ENCODE results near the gene LRP1-AS.
A peak's percentile ranks its signal among the peaks of the same experiment; 100 is the strongest.

The LRP1-AS gene

DNA sequence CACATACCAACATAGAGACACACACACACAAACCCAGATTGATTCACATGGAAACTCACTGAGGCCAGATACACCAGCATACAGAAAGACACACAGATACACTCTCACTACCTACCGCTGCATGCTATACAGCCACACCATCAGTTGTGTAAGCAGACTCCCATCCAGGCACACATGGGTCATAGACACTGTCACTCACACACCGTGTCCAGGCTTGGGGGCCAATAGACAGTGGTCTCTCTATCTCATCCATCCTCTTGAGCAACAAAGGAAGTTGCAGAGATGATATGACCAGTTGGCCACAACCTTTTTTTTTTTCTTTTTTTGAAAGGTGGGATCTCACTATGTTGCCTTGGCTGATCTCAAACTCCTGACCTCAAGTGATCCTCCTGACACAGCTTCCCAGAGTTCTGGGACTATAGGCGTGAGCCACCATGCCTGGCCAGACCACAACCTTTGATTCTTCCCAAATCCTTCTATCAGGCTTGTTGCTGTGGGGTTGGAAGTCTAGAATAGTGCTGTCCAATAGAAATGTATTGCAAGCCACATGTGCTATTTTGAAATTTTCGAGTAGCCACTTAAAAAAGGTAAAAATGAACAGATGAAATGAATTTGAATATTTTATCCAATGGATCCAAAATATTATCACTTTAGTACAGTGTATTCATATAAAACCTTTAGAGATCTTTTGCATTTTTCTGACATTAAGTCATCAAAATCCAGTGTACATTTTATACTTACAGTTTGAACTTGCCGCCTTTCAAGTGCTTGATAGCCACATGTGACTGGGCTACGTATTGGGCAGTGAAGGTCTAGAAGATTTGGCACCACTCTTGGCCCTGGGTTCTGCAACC is 7.4 kb downstream of the LRP1-AS start:
- no peak overlapping the region for H3K4me3 ChIP-seq (ENCODE audit: low read length)
- DNase-seq, result no peak
- WGBS (ENCODE audit: extremely low coverage, insufficient coverage, low lambda C conversion rate), result no CpG with 5 or more reads among the region's 6 CpGs

GRCh38 chr12:57138526-57139272 is 8.7 kb downstream of the LRP1-AS start:
- no CpG with 5 or more reads among the region's 13 CpGs for WGBS (ENCODE audit: extremely low coverage, insufficient coverage, low lambda C conversion rate)
- Histone ChIP-seq H3K4me2 (ENCODE audit: low read length) (no peak overlapping the region), H3K36me3 (ENCODE audit: control insufficient read depth, insufficient read depth, low read length) (peaks cover 8% of the 10 kb centered on the region)

More for the DNA sequence above, 7.4 kb downstream of the LRP1-AS start:
- Histone ChIP-seq H3K36me3 (ENCODE audit: control insufficient read depth, insufficient read depth, low read length) (peaks cover 12% of the 10 kb centered on the region), H2BK120ac (ENCODE audit: low read depth, low read length) (no peak overlapping the region), H3K79me2 (ENCODE audit: control insufficient read depth, insufficient read depth, low read length) (peaks cover 9% of the 10 kb centered on the region), H3K18ac (ENCODE audit: low read length) (no peak overlapping the region), H4K5ac (ENCODE audit: low read length) (no peak overlapping the region), H2BK5ac (ENCODE audit: low read length) (no peak overlapping the region), H3K79me1 (ENCODE audit: low read length) (peaks cover 7% of the 10 kb centered on the region), H3K4me1 (ENCODE audit: control insufficient read depth, low read depth, low read length) (peaks cover 5% of the 10 kb centered on the region), H3K23ac (ENCODE audit: low read length) (no peak overlapping the region), H3K56ac (ENCODE audit: low read length) (no peak overlapping the region), H2AK5ac (ENCODE audit: low read length) (no peak overlapping the region), H2BK15ac (replicated peaks; ENCODE audit: low read depth) (no peak overlapping the region), H3K27ac (ENCODE audit: low read depth, low read length) (no peak overlapping the region), H3K4ac (ENCODE audit: low read depth, low read length) (no peak overlapping the region), H4K8ac (ENCODE audit: low read depth, low read length) (no peak overlapping the region), H3K9ac (ENCODE audit: low read length) (no peak overlapping the region), H3K4me2 (ENCODE audit: low read length) (no peak overlapping the region), H3K27me3 (ENCODE audit: insufficient read depth, low read length, poor library complexity) (no peaks in the 10 kb centered on the region)

GRCh38 chr12:57135527-57136326 is 11.7 kb downstream of the LRP1-AS start:
- DNase-seq, result peak; percentile 80
- peak overlapping the region; percentile 13 for H2BK5ac ChIP-seq (ENCODE audit: low read length)
- H3K23ac ChIP-seq (ENCODE audit: low read length), result no peak overlapping the region
- H2BK120ac ChIP-seq (ENCODE audit: low read depth, low read length), result no peak overlapping the region
- peaks cover 22% of the 10 kb centered on the region for H3K79me1 ChIP-seq (ENCODE audit: low read length)
- H4K8ac ChIP-seq (ENCODE audit: low read depth, low read length), result no peak overlapping the region
- H3K18ac ChIP-seq (ENCODE audit: low read length), result peak overlapping the region; percentile 12
- peak overlapping the region; percentile 68 for H3K56ac ChIP-seq (ENCODE audit: low read length)
- peaks cover 23% of the 10 kb centered on the region for H3K4me1 ChIP-seq (ENCODE audit: control insufficient read depth, low read depth, low read length)
- H3K79me2 ChIP-seq (ENCODE audit: control insufficient read depth, insufficient read depth, low read length), result peaks cover 34% of the 10 kb centered on the region
- no peak overlapping the region for H3K4ac ChIP-seq (ENCODE audit: low read depth, low read length)
- peak overlapping the region; percentile 21 for H3K27ac ChIP-seq (ENCODE audit: low read depth, low read length)
- no peak overlapping the region for H2BK15ac ChIP-seq (replicated peaks; ENCODE audit: low read depth)
- peak overlapping the region; percentile 41 for H3K9ac ChIP-seq (ENCODE audit: low read length)
- H3K4me3 ChIP-seq (ENCODE audit: low read length), result no peak overlapping the region
- no CpG with 5 or more reads among the region's 18 CpGs for WGBS (ENCODE audit: extremely low coverage, insufficient coverage, low lambda C conversion rate)
- H3K4me2 ChIP-seq (ENCODE audit: low read length), result no peak overlapping the region
- H3K36me3 ChIP-seq (ENCODE audit: control insufficient read depth, insufficient read depth, low read length), result peaks cover 4% of the 10 kb centered on the region
- no peak overlapping the region for H2AK5ac ChIP-seq (ENCODE audit: low read length)
- H3K27me3 ChIP-seq (ENCODE audit: insufficient read depth, low read length, poor library complexity), result no peaks in the 10 kb centered on the region
- no peak overlapping the region for H4K5ac ChIP-seq (ENCODE audit: low read length)

More at GRCh38 chr12:57138526-57139272, 8.7 kb downstream of the LRP1-AS start:
- H2BK5ac ChIP-seq (ENCODE audit: low read length), result no peak overlapping the region
- no peak overlapping the region for H3K4me3 ChIP-seq (ENCODE audit: low read length)
- DNase-seq, result no peak
- H2BK120ac ChIP-seq (ENCODE audit: low read depth, low read length), result no peak overlapping the region
- peaks cover 6% of the 10 kb centered on the region for H3K4me1 ChIP-seq (ENCODE audit: control insufficient read depth, low read depth, low read length)
- no peak overlapping the region for H3K23ac ChIP-seq (ENCODE audit: low read length)
- no peak overlapping the region for H3K27ac ChIP-seq (ENCODE audit: low read depth, low read length)
- H3K4ac ChIP-seq (ENCODE audit: low read depth, low read length), result no peak overlapping the region
- no peak overlapping the region for H2BK15ac ChIP-seq (replicated peaks; ENCODE audit: low read depth)
- H3K27me3 ChIP-seq (ENCODE audit: insufficient read depth, low read length, poor library complexity), result no peaks in the 10 kb centered on the region
- H3K79me1 ChIP-seq (ENCODE audit: low read length), result peaks cover 8% of the 10 kb centered on the region
- H3K9ac ChIP-seq (ENCODE audit: low read length), result no peak overlapping the region
- H3K18ac ChIP-seq (ENCODE audit: low read length), result no peak overlapping the region
- no peak overlapping the region for H2AK5ac ChIP-seq (ENCODE audit: low read length)
- H3K56ac ChIP-seq (ENCODE audit: low read length), result no peak overlapping the region
- no peak overlapping the region for H4K5ac ChIP-seq (ENCODE audit: low read length)
- H3K79me2 ChIP-seq (ENCODE audit: control insufficient read depth, insufficient read depth, low read length), result peaks cover 12% of the 10 kb centered on the region
- no peak overlapping the region for H4K8ac ChIP-seq (ENCODE audit: low read depth, low read length)

- H3K79me1 ChIP-seq (ENCODE audit: low read length), result peaks cover 23% of the 10 kb centered on the region
- H3K4me1 ChIP-seq (ENCODE audit: control insufficient read depth, low read depth, low read length), result peaks cover 24% of the 10 kb centered on the region
- H3K4me3 ChIP-seq (ENCODE audit: low read length), result no peak overlapping the region
- no peak overlapping the region for H4K8ac ChIP-seq (ENCODE audit: low read depth, low read length)
- peaks cover 41% of the 10 kb centered on the region for H3K79me2 ChIP-seq (ENCODE audit: control insufficient read depth, insufficient read depth, low read length)
- H3K27ac ChIP-seq (ENCODE audit: low read depth, low read length), result peak overlapping the region; percentile 21
- H2BK5ac ChIP-seq (ENCODE audit: low read length), result no peak overlapping the region
- H2BK15ac ChIP-seq (replicated peaks; ENCODE audit: low read depth), result no peak overlapping the region
- H3K9ac ChIP-seq (ENCODE audit: low read length), result peak overlapping the region; percentile 28
- peak overlapping the region; percentile 45 for H3K56ac ChIP-seq (ENCODE audit: low read length)
- H2AK5ac ChIP-seq (ENCODE audit: low read length), result no peak overlapping the region
- no CpG with 5 or more reads among the region's 9 CpGs for WGBS (ENCODE audit: extremely low coverage, insufficient coverage, low lambda C conversion rate)
- peaks cover 4% of the 10 kb centered on the region for H3K36me3 ChIP-seq (ENCODE audit: control insufficient read depth, insufficient read depth, low read length)
- H3K4ac ChIP-seq (ENCODE audit: low read depth, low read length), result no peak overlapping the region
- H3K4me2 ChIP-seq (ENCODE audit: low read length), result no peak overlapping the region
- H3K27me3 ChIP-seq (ENCODE audit: insufficient read depth, low read length, poor library complexity), result no peaks in the 10 kb centered on the region
- no peak for DNase-seq
- no peak overlapping the region for H2BK120ac ChIP-seq (ENCODE audit: low read depth, low read length)
- peak overlapping the region; percentile 20 for H3K18ac ChIP-seq (ENCODE audit: low read length)
- H4K5ac ChIP-seq (ENCODE audit: low read length), result no peak overlapping the region
- H3K23ac ChIP-seq (ENCODE audit: low read length), result no peak overlapping the region
Measured at GRCh38 chr12:57134949-57135348, 12.5 kb downstream of the LRP1-AS start.

GRCh38 chr12:57133916-57134315 is 13.5 kb downstream of the LRP1-AS start:
- Histone ChIP-seq H4K8ac (ENCODE audit: low read depth, low read length) (no peak overlapping the region), H3K9ac (ENCODE audit: low read length) (no peak overlapping the region), H3K18ac (ENCODE audit: low read length) (no peak overlapping the region), H3K56ac (ENCODE audit: low read length) (peak overlapping the region; percentile 51), H3K23ac (ENCODE audit: low read length) (no peak overlapping the region), H3K27me3 (ENCODE audit: insufficient read depth, low read length, poor library complexity) (no peaks in the 10 kb centered on the region), H3K27ac (ENCODE audit: low read depth, low read length) (peak overlapping the region; percentile 19), H4K5ac (ENCODE audit: low read length) (no peak overlapping the region), H3K4me2 (ENCODE audit: low read length) (no peak overlapping the region), H3K36me3 (ENCODE audit: control insufficient read depth, insufficient read depth, low read length) (peaks cover 2% of the 10 kb centered on the region), H3K4ac (ENCODE audit: low read depth, low read length) (no peak overlapping the region), H2BK15ac (replicated peaks; ENCODE audit: low read depth) (no peak overlapping the region), H3K4me1 (ENCODE audit: control insufficient read depth, low read depth, low read length) (peaks cover 26% of the 10 kb centered on the region), H3K79me1 (ENCODE audit: low read length) (peaks cover 23% of the 10 kb centered on the region), H3K4me3 (ENCODE audit: low read length) (no peak overlapping the region), H3K79me2 (ENCODE audit: control insufficient read depth, insufficient read depth, low read length) (peaks cover 47% of the 10 kb centered on the region), H2BK5ac (ENCODE audit: low read length) (no peak overlapping the region), H2BK120ac (ENCODE audit: low read depth, low read length) (no peak overlapping the region), H2AK5ac (ENCODE audit: low read length) (no peak overlapping the region)
- WGBS (ENCODE audit: extremely low coverage, insufficient coverage, low lambda C conversion rate), result no CpG with 5 or more reads among the region's 6 CpGs
- no peak for DNase-seq
